ENCODE data around the gene TCN1.

The TCN1 gene

GRCh38 chr11:59807047-59807610, 59.2 kb downstream of the TCN1 start:
- no peak for DNase-seq (ENCODE audit: low spot score)

GRCh38 chr11:59804061-59804460, 62.2 kb downstream of the TCN1 start:
- no peak for DNase-seq (ENCODE audit: low spot score)
